HG03066 (cell line): ENCODE data around the gene KNDC1.
"Not testable (repeated sequence)": the region's sequence is repeated elsewhere in the genome, so short reads cannot be mapped to it uniquely, and the experiment has no call there.

Experiments used
- ATAC-seq: cut with Tn5 transposase; IDR thresholded peaks from one replicate; pipeline ENCODE4 v1.9.1; 2021; ENCODE audit warnings: low read depth; ENCODE audit not compliant: unreplicated experiment

KNDC1 gene

GRCh38 chr10:133161486-133162109 is 1.6 kb downstream of the KNDC1 start:
- no peak for ATAC-seq

DNA sequence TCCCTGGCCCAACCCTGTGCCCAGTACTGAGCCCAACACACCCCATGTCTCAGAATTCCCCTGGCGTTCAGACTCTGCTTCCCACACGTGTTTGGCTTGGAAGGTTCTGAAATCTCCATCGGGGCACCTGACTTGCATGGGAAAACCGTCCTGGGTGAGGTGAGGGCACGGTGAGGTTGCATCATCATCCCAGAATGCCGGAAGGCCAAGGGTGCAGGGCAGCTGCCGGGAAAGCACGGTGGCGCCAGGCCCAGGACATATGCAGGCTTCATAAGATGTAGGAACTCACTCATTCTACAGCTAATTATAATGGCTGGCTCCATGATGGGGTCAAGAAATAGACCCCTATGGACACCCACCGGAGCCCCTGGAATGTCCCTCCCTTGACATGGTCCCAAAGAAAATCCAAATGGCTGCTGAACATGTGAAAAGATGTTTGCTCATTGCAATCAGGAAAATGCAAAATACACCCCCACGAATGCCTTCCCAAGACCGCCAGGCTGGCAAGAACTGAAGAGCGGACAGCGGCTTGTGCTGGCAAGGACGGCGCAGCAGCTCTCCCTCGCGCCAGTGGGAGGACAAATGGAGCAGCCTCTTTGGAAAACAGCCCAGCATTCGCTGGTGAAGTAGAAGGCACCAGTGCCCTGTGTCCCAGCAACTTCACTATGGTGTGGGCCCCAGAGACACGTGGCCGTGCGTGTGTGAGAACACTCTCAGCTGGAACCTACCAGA is 2.3 kb downstream of the KNDC1 start:
- no peak for ATAC-seq

GRCh38 chr10:133162910-133163856 is 3.2 kb downstream of the KNDC1 start:
- ATAC-seq = no peak

DNA sequence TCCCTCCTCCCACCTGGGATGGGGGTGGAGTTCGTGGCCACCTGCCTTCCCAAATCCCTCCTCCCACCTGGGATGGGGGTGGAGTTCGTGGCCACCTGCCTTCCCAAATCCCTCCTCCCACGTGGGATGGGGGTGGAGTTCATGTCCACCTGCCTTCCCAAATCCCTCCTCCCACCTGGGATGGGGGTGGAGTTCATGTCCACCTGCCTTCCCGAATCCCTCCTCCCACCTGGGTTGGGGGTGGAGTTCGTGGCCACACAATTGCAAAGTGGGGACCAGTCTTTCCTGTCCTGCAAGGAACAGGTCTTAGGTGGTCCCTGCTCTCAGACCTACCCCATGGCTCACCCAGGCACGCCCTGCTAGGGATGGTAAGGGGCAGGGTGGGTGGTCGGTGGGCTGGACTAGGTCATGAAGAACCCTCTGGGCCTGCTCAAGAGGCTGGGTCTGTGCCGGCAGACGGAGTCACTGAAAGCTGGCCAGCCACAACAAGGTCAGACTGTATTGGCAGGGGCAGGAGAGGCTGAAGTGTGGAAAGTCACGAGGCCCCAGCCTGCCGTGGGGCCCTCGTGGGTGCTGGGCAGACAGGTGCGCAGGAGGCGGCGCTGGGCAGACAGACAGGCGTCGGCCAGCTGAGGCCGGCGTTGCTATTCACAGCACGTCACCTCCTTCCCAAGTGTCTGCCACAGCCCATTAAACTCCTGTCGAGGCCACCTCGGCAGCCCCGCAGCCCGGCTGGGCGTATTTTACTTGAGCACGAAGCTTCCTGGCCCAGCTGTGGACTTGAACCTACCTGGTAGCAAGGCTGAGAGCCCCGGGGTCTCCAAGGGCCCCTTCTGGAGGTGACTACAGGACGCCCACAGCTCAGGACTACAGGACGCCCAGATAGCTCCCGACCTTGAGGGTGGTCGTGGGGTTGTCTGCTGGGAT is 4.1 kb downstream of the KNDC1 start:
- ATAC-seq = no peak

- ATAC-seq = no peak
Observed at GRCh38 chr10:133164816-133165555, 5.0 kb downstream of the KNDC1 start.

DNA sequence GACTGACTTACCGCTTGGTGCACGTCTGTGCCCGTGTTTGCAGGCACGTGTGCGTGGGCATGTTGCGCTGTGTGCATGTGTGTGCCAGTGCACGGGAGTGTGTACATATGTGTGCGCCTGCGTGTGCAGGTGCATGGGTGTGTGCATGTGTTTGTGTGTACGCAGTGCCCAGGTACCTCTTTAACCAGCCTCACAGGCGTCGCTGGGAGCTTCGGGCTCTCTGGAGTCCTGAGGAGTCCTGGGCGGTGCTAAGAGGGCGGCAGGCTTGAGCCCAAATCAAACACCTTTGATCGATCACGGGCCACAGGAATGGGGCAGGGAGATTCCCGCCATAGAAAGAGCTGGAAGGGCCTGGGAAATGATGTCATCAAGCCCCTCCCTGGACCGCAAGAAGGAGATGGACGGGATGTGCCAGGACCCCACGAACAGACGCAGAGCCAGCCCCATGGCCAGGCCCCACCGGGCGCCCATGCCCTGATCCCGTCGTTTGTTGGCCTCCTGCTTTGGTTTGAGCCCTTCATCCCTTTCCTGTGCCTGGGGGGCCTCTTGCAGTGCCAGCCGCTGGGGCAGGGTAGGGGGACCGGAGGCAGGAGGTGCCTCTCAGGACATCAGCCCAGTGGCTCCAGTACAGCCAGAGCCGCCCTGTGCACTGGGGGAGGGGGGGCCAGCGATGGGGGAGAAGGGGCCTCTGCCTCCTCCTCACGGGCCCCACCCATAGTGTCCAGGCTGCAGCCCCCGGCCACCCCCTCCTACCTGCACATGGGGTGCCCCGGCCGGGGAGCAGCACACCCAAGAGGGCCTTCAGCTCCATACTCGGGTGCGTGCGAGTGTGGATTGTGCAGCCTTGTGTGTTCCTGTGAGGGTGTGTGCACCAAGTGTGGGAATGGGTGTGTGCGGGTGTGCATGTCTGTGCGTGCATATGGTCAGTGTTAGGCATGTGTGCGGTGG is 5.8 kb downstream of the KNDC1 start:
- ATAC-seq = no peak

DNA sequence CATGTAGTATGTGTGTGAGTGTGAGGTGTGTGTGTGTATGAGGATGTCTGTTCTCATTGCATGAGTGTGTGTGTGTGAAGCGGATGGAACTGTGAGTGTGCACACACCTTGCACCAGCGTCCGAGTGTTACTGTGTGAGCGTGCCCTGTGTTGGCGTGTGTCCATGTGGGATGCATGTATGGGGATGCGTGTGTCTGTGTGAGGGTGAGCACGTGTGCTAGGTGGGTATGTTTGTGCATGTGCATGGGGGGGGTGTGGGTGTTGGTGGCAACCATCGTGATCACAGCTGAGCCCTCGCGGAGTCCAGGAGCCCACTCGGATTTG is 6.4 kb downstream of the KNDC1 start:
- no peak for ATAC-seq

GRCh38 chr10:133166828-133167692 is 7.0 kb downstream of the KNDC1 start:
- ATAC-seq = no peak

GRCh38 chr10:133167693-133168616 is 7.9 kb downstream of the KNDC1 start:
- no peak for ATAC-seq

GRCh38 chr10:133168617-133169031 is 8.6 kb downstream of the KNDC1 start:
- ATAC-seq = no peak

DNA sequence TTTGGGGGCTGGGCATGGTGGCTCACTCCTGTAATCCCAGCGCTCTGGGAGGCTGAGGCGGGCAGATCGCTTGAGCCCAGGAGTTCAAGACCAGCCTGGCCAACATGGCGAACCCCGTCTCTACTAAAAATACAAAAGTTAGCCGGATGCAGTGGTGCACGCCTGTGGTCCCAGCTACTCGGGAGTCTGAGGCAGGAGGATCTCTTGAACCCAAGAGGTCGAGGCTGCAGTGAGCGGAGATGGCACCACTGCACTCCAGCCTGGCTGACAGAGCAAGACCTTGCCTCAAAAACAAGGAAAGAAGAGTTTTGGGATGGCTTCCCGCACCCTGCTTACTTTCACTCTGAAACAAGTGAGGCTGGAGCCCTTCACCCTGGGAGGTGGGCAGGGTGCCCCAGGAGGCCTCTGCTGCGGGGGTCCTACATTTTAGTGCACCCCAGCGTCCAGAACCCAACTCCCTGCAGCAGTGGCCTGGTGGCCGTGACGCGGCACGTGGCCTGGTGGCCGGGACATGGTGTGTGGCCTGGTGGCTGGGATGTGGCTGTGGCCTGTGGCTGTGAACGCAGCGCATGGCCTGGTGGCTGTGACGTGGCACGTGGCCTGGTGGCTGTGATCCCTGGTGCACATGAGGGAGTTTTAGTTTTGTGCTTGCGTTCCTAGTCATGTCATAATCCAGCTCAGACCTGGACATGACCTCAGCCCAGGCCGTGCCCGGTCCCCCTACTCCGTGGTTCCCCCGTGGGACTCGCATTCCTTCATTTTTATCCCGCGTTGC is 9.3 kb downstream of the KNDC1 start:
- no peak for ATAC-seq

DNA sequence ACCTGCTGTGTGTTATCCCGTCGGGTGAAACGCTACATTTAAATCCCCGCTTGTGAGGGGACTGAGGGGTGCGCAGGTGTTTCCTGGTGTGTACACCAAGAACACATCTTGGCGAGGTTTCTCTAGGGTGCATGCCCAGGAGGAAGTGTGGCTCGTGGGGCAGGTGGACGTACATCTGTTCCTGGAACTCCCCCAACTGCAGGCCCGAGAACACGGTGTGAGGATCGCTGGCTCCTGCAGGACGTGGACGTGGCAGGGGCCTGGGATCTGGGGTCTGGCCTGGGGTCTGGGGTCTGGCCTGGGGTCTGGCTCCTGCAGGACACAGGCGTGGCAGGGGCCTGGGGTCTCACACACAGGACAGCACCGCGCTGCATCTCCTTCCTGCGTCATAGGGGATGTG is 10.1 kb downstream of the KNDC1 start:
- no peak for ATAC-seq

- ATAC-seq = no peak
Observed at GRCh38 chr10:133173860-133174640, 14.0 kb downstream of the KNDC1 start.

DNA sequence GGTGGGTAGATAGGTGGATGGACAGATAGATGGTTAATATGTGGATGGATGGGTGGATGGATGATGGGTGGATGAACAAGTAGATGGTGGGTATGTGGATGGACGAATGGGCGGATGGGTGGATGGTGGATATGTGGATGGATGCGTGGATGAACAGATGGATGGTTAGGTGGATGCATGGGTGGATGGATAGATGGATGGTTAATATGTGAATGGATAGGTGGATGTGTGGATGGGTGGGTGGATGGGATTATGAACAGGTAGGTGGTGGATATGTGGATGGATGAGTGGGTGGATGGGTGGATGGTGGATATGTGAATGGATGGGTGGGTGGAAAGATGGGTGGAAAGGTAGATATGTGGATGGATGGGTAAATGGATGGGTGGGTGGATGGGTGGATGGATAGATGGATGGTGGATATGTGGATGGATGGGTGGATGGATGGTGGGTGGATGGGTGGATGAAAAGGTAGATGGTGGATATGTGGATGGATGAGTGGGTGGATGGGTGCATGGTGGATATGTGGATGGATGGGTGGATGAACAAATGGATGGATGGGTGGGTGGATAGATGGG is 14.8 kb downstream of the KNDC1 start:
- ATAC-seq = no peak

- not testable (repeated sequence) for ATAC-seq
Observed at GRCh38 chr10:133175624-133176023, 15.6 kb downstream of the KNDC1 start.
